ENCODE results near the gene ZNF292.

DNA sequence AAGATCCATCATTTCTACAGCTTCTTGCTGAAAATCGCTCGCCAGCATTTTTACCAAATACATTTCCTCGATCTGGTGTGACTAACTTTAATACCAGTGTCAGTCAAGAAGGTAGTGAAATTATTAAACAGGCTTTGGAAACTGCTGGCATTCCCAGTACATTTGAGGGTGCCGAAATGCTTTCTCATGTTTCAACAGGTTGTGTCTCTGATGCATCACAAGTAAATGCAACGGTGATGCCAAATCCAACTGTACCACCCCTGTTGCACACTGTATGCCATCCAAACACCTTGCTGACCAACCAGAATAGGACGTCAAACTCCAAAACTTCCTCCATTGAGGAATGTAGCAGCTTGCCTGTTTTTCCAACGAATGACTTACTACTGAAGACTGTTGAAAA is 102.6 kb downstream of the ZNF292 start:
- no peak for TF ChIP-seq SUZ12 (IDR thresholded peaks at IDR 0.05)
- TF ChIP-seq ZNF384 (IDR thresholded peaks at IDR 0.05): no peak
- no peak for TF ChIP-seq BHLHE40 (IDR thresholded peaks at IDR 0.05; ENCODE audit: borderline replicate concordance)
- no peak for TF ChIP-seq CTBP1 (IDR thresholded peaks at IDR 0.05; ENCODE audit: borderline replicate concordance)

Data from HEK293T (cell line).